Spleen (tissue), 11 donors: ENCODE data around the gene CCR9. TPM values are rescaled to one million over a fixed set of nuclear protein-coding genes. Genes with fewer than 3 reads are reported as not detected.

Experiments used
- DNase-seq: peaks from one replicate; pipeline ENCODE4 v3.0.0-alpha.2; 2020
- H3K27ac ChIP-seq, 8 donors: fragments of 200-600 bp; sonication (generic) in 7 of 8; 1 replicate in 4 of 8; 2 replicates in 4 of 8; pipeline versions ENCODE4 v1.5.0 to v1.8.0; 2016 to 2021; ENCODE audit warnings: inconsistent platforms in 4 of 8, mild to moderate bottlenecking in 4 of 8, moderate library complexity in 1 of 8
- H3K27me3 ChIP-seq, 7 donors: fragments of 200-600 bp; sonication (generic) in 6 of 7; replicated peaks in 1 of 7; 1 replicate in 4 of 7; 2 replicates in 3 of 7; pipeline versions ENCODE4 v1.5.0 to v1.8.0; 2016 to 2021; ENCODE audit warnings: inconsistent platforms in 3 of 7, mild to moderate bottlenecking in 1 of 7
- H3K36me3 ChIP-seq, 6 donors: fragments of 200-600 bp; sonication (generic) in 5 of 6; 1 replicate in 4 of 6; 2 replicates in 2 of 6; pipeline versions ENCODE4 v1.5.0 to v1.8.0; 2016 to 2021; ENCODE audit warnings: inconsistent platforms in 2 of 6
- H3K4me1 ChIP-seq, 6 donors: fragments of 200-600 bp; sonication (generic) in 5 of 6; 1 replicate in 3 of 6; 2 replicates in 3 of 6; pipeline versions ENCODE4 v1.5.0 to v1.8.0; 2016 to 2021; ENCODE audit warnings: inconsistent platforms in 3 of 6
- H3K4me3 ChIP-seq, 8 donors: fragments of 200-600 bp; sonication (generic) in 7 of 8; 1 replicate in 4 of 8; 2 replicates in 4 of 8; pipeline versions ENCODE4 v1.5.0 to v1.8.0; 2016 to 2021; ENCODE audit warnings: inconsistent platforms in 4 of 8, mild to moderate bottlenecking in 4 of 8, moderate library complexity in 2 of 8
- H3K9me3 ChIP-seq, 8 donors: fragments of 200-600 bp; sonication (generic) in 7 of 8; 1 replicate in 4 of 8; 2 replicates in 4 of 8; pipeline versions ENCODE4 v1.5.0 to v1.8.0; 2016 to 2021; ENCODE audit warnings: inconsistent platforms in 4 of 8
- POLR2A ChIP-seq, 3 donors: fragments of 450-650 bp; IDR thresholded peaks; one replicate each; pipeline ENCODE4 v1.5.1; 2017; ENCODE audit warnings: antibody characterized with exemption in 3 of 3, mild to moderate bottlenecking in 1 of 3
- POLR2AphosphoS5 ChIP-seq, 3 donors: sonication (generic); formaldehyde crosslinking; IDR thresholded peaks; one replicate each; pipeline ENCODE4 v1.5.1; 2017; ENCODE audit warnings: antibody characterized with exemption in 3 of 3
- WGBS, 5 donors: extraction: QIAGEN DNeasy Blood & Tissue Kit in 3 of 5; methylation state at CpG; one replicate each; pipeline versions ENCODE4 v1.1.5 to v1.1.7; 2013 to 2018; 5-methylcytosine and 5-hydroxymethylcytosine counted together
- intact Hi-C: fragments of 100-400 bp; cut with DNase I; formaldehyde crosslinking; loops from one replicate; pipeline ENCODE4 v1.15.0; 2023; ENCODE audit warnings: low total_unique reads
- polyA plus RNA-seq, 3 donors: library from polyadenylated mRNA; stranded (reverse); fragments of 200-250 nt; gene quantifications; one replicate each; pipeline ENCODE4 v1.2.1, GENCODE V29; 2013
- total RNA-seq, 7 donors: library from RNA; depleted of rRNA in 3 of 7; stranded (reverse); fragments of >200 nt in 3 of 7; fragmentation: NEBNext Ultra II Directional in 4 of 7; extraction: Animal tissue kit (Norgen Biotek cat#: 25700) in 4 of 7; gene quantifications; one replicate each; pipeline versions ENCODE4 v1.1.0 to v1.2.1, GENCODE V29; 2016 to 2021
- TF ChIP-seq, protein P1 (sequence below), 11 experiments: fragments of 200-600 bp in 7 of 11; fragments of 450-650 bp in 4 of 11; sonication (generic) in 4 of 11; IDR thresholded peaks in 8 of 11; conservative IDR thresholded peaks in 3 of 11; 1 replicate in 7 of 11; 2 replicates in 4 of 11; pipeline versions ENCODE4 v1.4.0 to v1.8.0; 2016 to 2021; ENCODE audit warnings: antibody characterized with exemption in 11 of 11, inconsistent platforms in 4 of 11, mild to moderate bottlenecking in 1 of 11
- donor health status: healthy with polysubstance abuse.
- donor health status: DM: no; HTN: no; CAD: no; lungs with moderate emphysema.
- donor health status: DM: no; HTN: no; CAD: no.
- donor health status: Bipolar disorder and iron deficiency.
- donor health status: healthy.
- donor health status: DM: no; HTN: no; CAD: no.
- donor health status: DM: yes; HTN: yes; CAD: no.

Gene CCR9
- total and polyA plus RNA-seq, 10 donors, result 1.1 to 3.6 (median 1.5) TPM

DNA sequence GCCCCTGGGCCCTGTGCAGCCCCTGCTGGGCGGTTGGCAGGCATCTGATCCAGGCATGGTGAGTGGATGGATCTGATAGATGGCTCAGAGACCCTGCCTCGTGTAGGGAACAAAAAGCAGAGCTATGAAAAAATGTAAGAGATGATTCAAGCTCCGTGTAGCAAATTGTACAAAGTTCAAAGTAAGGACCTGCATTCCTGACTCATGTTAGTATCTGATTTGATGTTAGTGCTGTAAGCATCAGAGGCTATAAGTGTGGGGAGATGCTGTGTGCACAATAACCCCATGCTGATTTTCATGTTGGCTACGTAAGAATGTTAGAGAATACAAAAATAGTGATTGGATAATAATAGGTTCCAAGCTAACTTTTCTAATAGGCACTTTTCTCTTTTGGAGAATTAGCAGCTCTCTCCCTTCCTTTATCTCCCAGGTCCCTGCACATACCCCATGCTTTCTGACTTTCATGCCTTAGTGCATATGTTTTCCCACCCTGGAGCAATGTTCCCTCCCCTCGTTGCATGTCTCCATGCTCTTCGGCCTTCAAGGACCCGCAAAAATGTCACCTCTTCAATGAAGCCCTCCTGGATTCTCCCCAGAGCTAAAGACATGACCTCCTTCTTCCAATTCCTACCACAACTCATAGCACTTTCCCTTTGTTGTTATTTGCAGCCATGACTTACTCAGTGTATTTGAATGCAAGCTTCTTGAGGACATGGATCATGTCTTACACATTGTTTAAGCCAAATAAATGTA lies 1.6 kb downstream of the CCR9 start:
- intact Hi-C loops, result no loop called here
- no peaks in the 10 kb centered on the region for H3K27me3 ChIP-seq
- DNase-seq, result no peak
- WGBS, 5 donors, result 69 to 85% (median 73%) methylated on average over 7 of the region's 7 CpGs
- peak overlapping the region in 1 of 8 donors; percentile 3 for H3K4me3 ChIP-seq
- H3K4me1 ChIP-seq, result peaks cover 2 to 39% (median 10%) of the 10 kb centered on the region in 6 donors
- H3K9me3 ChIP-seq, result no peaks in the 10 kb centered on the region
- peak overlapping the region in 1 of 8 donors; percentile 8 for H3K27ac ChIP-seq
- TF ChIP-seq POLR2A (IDR thresholded peaks at IDR 0.05) (no peak), POLR2AphosphoS5 (IDR thresholded peaks at IDR 0.05) (no peak)
- TF ChIP-seq, protein P1, sequence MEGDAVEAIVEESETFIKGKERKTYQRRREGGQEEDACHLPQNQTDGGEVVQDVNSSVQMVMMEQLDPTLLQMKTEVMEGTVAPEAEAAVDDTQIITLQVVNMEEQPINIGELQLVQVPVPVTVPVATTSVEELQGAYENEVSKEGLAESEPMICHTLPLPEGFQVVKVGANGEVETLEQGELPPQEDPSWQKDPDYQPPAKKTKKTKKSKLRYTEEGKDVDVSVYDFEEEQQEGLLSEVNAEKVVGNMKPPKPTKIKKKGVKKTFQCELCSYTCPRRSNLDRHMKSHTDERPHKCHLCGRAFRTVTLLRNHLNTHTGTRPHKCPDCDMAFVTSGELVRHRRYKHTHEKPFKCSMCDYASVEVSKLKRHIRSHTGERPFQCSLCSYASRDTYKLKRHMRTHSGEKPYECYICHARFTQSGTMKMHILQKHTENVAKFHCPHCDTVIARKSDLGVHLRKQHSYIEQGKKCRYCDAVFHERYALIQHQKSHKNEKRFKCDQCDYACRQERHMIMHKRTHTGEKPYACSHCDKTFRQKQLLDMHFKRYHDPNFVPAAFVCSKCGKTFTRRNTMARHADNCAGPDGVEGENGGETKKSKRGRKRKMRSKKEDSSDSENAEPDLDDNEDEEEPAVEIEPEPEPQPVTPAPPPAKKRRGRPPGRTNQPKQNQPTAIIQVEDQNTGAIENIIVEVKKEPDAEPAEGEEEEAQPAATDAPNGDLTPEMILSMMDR (IDR thresholded peaks at IDR 0.05 in 8 of 11, conservative IDR thresholded peaks at IDR 0.05 in 3 of 11), result no peak
- no peaks in the 10 kb centered on the region for H3K36me3 ChIP-seq

DNA sequence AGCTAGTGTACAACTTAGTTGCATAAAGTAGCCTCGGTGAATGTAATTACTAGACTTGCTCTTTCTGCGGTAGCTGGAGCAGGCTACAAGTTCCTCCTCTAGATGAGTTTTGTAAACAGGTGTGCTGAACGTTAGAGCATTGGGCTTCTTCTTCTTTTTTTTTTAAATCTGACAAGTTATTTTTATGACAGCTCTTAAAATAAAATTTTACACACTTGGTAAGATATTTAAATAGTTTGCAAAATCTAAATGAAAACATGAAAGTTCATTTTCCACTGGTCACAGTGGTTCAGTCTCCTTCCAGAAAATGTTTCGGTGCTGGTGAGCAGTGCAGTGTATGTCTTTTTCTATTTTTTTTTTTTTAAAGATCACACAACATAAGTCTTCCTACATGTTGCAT lies 3.0 kb downstream of the CCR9 start:
- TF ChIP-seq, protein P1 (IDR thresholded peaks at IDR 0.05 in 8 of 11, conservative IDR thresholded peaks at IDR 0.05 in 3 of 11), result no peak
- no peak for TF ChIP-seq POLR2A (IDR thresholded peaks at IDR 0.05)
- no peak for TF ChIP-seq POLR2AphosphoS5 (IDR thresholded peaks at IDR 0.05)
- DNase-seq, result no peak
- Histone ChIP-seq H3K36me3 (no peaks in the 10 kb centered on the region), H3K9me3 (no peaks in the 10 kb centered on the region), H3K27ac (peak overlapping the region in 2 of 8 donors; percentile 23 to 44), H3K4me3 (no peak overlapping the region), H3K27me3 (no peaks in the 10 kb centered on the region), H3K4me1 (peaks cover 2 to 53% (median 14%) of the 10 kb centered on the region in 6 donors)
- 44 to 55% (median 53%) methylated on average over 4 of the region's 4 CpGs for WGBS, 5 donors
- intact Hi-C loops, result no loop called here

DNA sequence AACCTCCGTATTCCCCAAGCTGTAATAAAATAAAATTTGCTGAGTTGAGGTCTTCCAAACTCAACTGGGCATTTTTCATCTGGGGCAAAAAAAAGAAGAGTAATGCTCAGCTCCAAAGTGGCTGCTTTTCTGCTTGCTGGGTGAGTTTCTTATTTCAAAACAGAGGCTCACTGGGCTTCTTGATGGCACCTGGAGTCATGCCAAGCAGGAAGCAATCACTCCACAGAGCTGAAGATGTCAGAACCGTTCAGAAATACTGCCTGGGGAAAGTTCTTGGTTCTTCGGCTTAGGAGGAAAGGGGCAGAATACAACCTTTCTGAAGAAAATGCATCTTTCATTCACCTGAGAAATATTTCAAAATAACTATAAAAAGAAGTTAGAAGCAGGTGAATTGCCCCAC lies 4.1 kb downstream of the CCR9 start:
- DNase-seq, result no peak
- Histone ChIP-seq H3K4me3 (peak overlapping the region in 1 of 8 donors; percentile 0), H3K36me3 (no peaks in the 10 kb centered on the region), H3K27ac (no peak overlapping the region), H3K4me1 (peaks cover 2 to 63% (median 17%) of the 10 kb centered on the region in 6 donors), H3K27me3 (no peaks in the 10 kb centered on the region), H3K9me3 (no peaks in the 10 kb centered on the region)
- intact Hi-C loops, result no loop called here
- 23 to 32% (median 31%) methylated on average over 3 of the region's 3 CpGs for WGBS, 5 donors
- TF ChIP-seq POLR2AphosphoS5 (IDR thresholded peaks at IDR 0.05) (no peak), POLR2A (IDR thresholded peaks at IDR 0.05) (no peak)
- TF ChIP-seq, protein P1 (IDR thresholded peaks at IDR 0.05 in 8 of 11, conservative IDR thresholded peaks at IDR 0.05 in 3 of 11), result no peak

DNA sequence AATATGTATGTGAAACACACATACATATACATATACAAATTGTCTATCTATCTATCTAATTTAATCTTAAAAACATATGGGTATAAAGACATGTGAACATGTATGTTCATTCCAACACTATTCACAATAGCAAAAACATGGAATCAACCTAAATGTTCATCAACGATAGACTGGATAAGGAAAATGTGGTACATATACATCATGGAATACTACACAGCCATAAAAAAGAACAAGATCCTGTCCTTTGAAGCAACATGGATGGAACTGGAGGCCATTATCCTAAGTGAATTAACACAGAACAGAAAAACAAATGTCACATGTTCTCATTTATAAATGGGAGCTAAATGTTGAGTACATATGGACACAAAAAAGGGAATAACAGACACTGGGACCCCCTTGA lies 5.8 kb downstream of the CCR9 start:
- TF ChIP-seq, protein P1 (IDR thresholded peaks at IDR 0.05 in 8 of 11, conservative IDR thresholded peaks at IDR 0.05 in 3 of 11), result no peak
- TF ChIP-seq POLR2AphosphoS5 (IDR thresholded peaks at IDR 0.05) (no peak), POLR2A (IDR thresholded peaks at IDR 0.05) (no peak)
- Histone ChIP-seq H3K27ac (peak overlapping the region in 2 of 8 donors; percentile 51 to 59), H3K4me1 (peaks cover 2 to 63% (median 17%) of the 10 kb centered on the region in 6 donors), H3K4me3 (no peak overlapping the region), H3K9me3 (no peaks in the 10 kb centered on the region), H3K27me3 (no peaks in the 10 kb centered on the region), H3K36me3 (no peaks in the 10 kb centered on the region)
- intact Hi-C loops, result no loop called here
- 96 to 100% (median 98%) methylated on average over 1 of the region's 1 CpG for WGBS, 5 donors
- DNase-seq, result no peak
